Measurements from ENCODE around the gene SETD6. TPM values are rescaled to one million over a fixed set of nuclear protein-coding genes. Genes with fewer than 3 reads are reported as not detected.

The SETD6 gene
- total RNA-seq, 1 donor from 2014 or later = 25.9 TPM

DNA sequence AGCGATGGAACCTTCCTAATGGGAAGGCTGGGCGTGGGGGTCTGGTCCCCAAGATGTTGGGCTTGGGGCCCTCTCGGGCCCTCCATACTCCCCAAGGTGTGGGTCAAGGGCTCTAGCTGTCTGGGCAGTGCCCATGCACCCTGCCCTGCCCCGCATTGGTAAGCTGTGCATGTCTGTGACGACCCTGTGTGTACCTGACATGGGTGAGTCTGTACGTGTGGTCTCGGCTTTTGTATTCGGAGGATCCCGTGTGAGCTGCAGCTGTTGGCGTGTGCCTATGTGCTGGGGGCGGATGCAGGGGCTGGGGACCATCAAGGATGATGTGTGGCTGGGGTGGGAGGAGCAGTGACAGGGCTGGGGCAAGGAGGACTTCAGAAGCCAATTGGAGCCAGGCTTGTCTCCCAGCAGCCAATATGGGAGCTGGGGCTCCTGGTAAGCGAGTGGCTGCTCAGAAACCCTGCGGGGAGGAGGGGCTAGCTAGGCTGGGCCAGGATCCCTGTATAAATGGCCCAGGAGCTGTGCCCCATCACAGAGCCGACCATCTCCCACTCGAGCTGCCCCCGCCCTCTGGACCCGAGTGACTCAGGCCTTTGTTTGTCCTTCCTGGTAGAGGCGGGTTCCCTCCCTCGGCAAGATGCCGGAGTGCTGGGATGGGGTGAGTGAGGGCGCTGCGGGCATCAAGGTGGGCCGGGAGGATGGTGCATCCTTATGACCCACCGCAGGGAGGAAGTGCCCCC, 15.5 kb upstream of the SETD6 start, which contains the start of gene NDRG4:
TSS of gene NDRG4 (plus strand) at position 529 of the 737 bp plus-strand sequence. CDS start at position 635, 106 bp downstream.
- Mint-ChIP-seq H3K4me3 (ENCODE audit: unreplicated experiment) (peak within 1 kb of the TSS; percentile 99), H3K9me3 (ENCODE audit: unreplicated experiment) (peaks cover 19% of the 10 kb centered on the region), H3K27ac (ENCODE audit: unreplicated experiment) (peak within 1 kb of the TSS; percentile 94), H3K27me3 (ENCODE audit: unreplicated experiment) (peaks cover 15% of the 10 kb centered on the region), H3K4me1 (ENCODE audit: low read depth, unreplicated experiment) (peaks cover 22% of the 10 kb centered on the region), H3K36me3 (ENCODE audit: unreplicated experiment) (no peaks in the 10 kb centered on the region)
- TF ChIP-seq, protein P1, sequence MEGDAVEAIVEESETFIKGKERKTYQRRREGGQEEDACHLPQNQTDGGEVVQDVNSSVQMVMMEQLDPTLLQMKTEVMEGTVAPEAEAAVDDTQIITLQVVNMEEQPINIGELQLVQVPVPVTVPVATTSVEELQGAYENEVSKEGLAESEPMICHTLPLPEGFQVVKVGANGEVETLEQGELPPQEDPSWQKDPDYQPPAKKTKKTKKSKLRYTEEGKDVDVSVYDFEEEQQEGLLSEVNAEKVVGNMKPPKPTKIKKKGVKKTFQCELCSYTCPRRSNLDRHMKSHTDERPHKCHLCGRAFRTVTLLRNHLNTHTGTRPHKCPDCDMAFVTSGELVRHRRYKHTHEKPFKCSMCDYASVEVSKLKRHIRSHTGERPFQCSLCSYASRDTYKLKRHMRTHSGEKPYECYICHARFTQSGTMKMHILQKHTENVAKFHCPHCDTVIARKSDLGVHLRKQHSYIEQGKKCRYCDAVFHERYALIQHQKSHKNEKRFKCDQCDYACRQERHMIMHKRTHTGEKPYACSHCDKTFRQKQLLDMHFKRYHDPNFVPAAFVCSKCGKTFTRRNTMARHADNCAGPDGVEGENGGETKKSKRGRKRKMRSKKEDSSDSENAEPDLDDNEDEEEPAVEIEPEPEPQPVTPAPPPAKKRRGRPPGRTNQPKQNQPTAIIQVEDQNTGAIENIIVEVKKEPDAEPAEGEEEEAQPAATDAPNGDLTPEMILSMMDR (IDR thresholded peaks at IDR 0.05; ENCODE audit: partially characterized antibody, unreplicated experiment) = no peak
- DNase-seq = peak; percentile 92

DNA sequence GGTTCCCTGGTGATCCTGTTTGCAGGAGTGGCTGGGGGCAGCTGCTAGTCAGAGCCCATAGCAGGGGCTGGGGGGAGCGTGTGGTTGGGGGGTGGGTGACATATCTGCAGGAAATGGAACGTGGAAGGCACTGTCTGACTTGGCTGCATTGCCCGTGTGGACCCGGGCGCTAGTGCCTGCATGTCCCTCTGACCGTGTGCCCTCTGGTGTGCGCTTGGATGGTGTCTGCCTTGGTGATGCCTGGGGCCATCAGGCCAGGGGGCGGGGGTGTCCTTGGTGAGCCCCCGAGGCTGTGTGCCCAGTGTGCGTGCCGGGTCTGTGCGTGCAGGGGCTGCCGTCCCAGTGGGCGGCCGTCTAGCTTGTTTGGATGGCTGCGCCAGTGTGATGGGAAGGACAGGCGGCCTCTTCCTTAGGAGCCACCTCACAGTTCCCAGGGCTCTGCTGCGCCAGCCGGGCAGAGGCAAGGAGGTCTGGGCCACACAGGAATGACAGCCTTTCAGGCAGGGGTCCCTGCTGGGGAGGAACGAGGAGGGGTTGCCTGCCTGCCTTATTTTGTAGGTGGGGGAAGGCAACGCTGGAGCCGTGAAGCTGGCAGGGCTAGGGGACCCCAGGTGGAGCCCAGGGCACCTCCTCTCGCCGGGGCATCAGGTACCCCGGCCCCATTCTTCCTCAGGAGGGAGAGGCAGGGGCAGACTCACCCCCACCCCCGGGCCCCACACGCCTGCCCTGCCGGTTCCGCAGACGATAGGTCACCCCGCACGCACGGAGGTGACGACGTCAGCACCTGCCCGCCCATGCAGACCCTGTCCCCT, 14.7 kb upstream of the SETD6 start:
- H3K4me3 Mint-ChIP-seq (ENCODE audit: unreplicated experiment) = peak overlapping the region; percentile 99
- peaks cover 13% of the 10 kb centered on the region for H3K9me3 Mint-ChIP-seq (ENCODE audit: unreplicated experiment)
- H3K36me3 Mint-ChIP-seq (ENCODE audit: unreplicated experiment) = no peaks in the 10 kb centered on the region
- peak; percentile 48 for DNase-seq
- peaks cover 17% of the 10 kb centered on the region for H3K4me1 Mint-ChIP-seq (ENCODE audit: low read depth, unreplicated experiment)
- TF ChIP-seq, protein P1 (IDR thresholded peaks at IDR 0.05; ENCODE audit: partially characterized antibody, unreplicated experiment) = no peak
- H3K27me3 Mint-ChIP-seq (ENCODE audit: unreplicated experiment) = peaks cover 12% of the 10 kb centered on the region
- H3K27ac Mint-ChIP-seq (ENCODE audit: unreplicated experiment) = peak overlapping the region; percentile 94

DNA sequence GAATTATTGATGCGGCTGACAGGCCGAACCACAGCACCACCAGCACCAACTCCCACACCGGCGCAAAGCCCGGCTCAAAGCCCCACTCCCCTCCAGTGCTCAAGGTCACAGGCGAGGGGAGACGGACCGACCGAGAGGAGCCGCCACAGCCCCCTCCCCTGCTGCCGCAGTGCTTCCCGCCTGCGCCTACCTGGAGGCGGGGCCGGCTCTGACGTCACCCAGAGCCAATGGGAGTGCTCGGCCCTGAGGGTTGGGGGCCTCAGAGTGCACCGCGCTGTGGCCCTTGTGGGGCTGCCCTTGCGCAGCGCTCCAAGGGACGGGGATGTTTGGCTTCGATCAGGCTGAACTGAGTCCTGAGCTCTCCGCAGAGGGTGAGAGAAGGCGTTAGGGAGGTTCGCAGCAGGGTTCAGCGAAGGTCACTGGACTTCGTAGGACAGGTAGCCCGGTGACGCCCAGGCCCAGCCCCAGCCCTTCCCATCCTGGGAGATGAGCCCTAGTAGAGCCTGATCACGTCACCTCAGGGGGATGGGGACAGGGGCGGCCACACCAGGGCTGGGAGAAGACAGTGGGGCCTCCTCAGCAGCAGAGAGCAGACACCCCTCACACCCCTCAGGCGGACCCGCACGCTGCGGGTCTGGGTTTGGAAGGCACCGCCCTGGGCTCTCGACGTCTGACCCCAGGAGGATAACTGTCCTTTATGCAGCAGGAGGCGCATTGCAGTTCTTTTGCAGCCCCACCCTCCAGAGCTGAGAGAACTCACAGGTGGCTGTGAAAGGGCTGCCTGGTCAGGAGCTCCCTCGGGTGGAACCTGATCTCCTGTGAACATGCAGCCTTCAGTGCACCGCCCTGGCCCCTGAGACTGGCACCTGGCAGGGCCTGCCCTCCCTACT, 13.8 kb upstream of the SETD6 start:
- DNase-seq = peak; percentile 91
- Mint-ChIP-seq H3K36me3 (ENCODE audit: unreplicated experiment) (no peaks in the 10 kb centered on the region), H3K9me3 (ENCODE audit: unreplicated experiment) (peaks cover 14% of the 10 kb centered on the region), H3K27me3 (ENCODE audit: unreplicated experiment) (peaks cover 14% of the 10 kb centered on the region), H3K4me3 (ENCODE audit: unreplicated experiment) (peak overlapping the region; percentile 99), H3K27ac (ENCODE audit: unreplicated experiment) (peak overlapping the region; percentile 95), H3K4me1 (ENCODE audit: low read depth, unreplicated experiment) (peaks cover 16% of the 10 kb centered on the region)
- TF ChIP-seq, protein P1 (IDR thresholded peaks at IDR 0.05; ENCODE audit: partially characterized antibody, unreplicated experiment) = no peak

DNA sequence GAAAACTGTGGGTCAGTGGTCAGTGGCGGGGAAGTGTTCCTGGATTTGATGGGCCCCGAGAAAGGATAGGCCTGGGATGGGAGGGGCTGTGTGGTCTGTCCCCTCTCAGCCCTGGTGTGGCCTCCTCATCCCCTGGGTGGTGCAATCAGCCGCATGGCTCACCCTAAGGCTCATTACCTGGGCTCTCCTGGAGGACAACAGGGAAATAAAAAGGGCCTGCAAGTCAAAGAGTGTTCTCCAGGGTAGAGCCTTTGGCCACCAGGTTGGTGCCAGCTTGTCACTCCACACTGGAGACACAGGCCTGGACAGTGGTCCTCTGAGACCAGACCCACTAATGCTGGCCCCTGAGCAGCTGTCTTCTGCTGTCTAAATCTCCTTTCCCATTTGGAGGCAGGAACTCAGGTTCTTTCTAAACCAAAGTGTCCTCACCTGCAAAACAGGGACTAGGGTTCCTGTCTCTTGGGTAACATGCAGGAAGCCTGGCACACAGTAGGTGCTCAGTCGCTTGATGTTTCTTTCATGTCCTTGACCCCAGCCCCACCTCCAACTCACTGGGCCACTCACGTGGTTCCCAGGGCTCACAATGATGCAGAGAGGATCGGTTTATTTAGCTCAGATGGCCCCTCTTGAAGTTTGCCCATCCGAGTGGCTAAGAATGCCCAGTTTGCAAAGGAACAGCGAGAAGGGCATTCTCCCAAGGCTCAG, 12.9 kb upstream of the SETD6 start:
- H3K4me1 Mint-ChIP-seq (ENCODE audit: low read depth, unreplicated experiment) = peaks cover 12% of the 10 kb centered on the region
- TF ChIP-seq, protein P1 (IDR thresholded peaks at IDR 0.05; ENCODE audit: partially characterized antibody, unreplicated experiment) = no peak
- H3K27ac Mint-ChIP-seq (ENCODE audit: unreplicated experiment) = peak overlapping the region; percentile 59
- DNase-seq = no peak
- peaks cover 11% of the 10 kb centered on the region for H3K27me3 Mint-ChIP-seq (ENCODE audit: unreplicated experiment)
- H3K9me3 Mint-ChIP-seq (ENCODE audit: unreplicated experiment) = peaks cover 13% of the 10 kb centered on the region
- peak overlapping the region; percentile 99 for H3K4me3 Mint-ChIP-seq (ENCODE audit: unreplicated experiment)
- H3K36me3 Mint-ChIP-seq (ENCODE audit: unreplicated experiment) = no peaks in the 10 kb centered on the region
